ENCODE results near the gene OBSL1. TPM values are rescaled to one million over a fixed set of nuclear protein-coding genes. Genes with fewer than 3 reads are reported as not detected.

OBSL1 gene
- total RNA-seq, 6 donors from 2014 or later: 38.2 to 303 (median 67.4) TPM

DNA sequence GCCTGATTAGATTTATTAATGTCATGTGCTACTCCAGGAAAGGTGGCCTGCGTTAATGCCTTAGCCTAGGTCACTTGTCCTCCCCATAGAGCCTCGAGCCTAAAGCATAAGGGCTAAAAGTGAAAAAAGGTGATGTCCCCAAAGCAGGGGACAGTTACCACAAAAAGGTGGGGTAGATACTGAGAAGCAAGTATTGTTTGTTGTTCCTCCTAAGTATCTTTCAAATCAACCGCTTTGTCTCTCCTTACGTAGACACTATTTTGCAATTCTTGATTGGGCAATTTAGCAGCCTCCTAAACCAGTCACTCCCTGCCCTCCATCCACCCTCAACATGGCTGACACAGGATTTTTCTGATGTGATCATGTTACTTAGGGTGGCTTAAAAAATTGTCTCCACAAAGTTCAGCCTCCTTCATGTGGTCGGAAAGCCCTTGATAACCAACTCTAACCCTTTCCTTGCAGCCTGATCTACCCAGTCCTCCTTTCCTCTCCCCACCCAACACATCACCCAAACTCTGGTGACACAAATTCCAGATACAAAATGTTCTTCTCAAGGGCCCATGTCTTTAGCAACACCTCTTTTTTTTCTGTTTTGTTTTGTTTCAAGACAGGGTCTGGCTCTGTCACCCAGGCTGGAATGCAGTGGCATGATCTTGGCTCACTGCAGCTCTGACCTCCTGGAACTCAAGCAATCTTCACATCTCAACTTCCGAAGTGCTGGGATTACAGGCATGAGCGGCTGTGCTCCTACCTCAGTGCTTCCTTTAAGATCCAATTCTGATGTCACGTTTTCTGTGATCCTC is 7.7 kb upstream of the OBSL1 start:
- Histone ChIP-seq H3K27me3 (no peaks in the 10 kb centered on the region), H3K27ac (peak overlapping the region; percentile 32 to 61 (median 40)), H3K36me3 (no peaks in the 10 kb centered on the region), H3K9me3 (no peaks in the 10 kb centered on the region), H3K4me1 (peaks cover 0 to 6% (median 0%) of the 10 kb centered on the region in 4 donors), H3K4me3 (no peak overlapping the region)
- TF ChIP-seq POLR2A (IDR thresholded peaks at IDR 0.05): no peak
- peak in 1 of 2 donors; percentile 53 for TF ChIP-seq POLR2AphosphoS5 (IDR thresholded peaks at IDR 0.05)
- DNase-seq (no peak), ATAC-seq (ENCODE audit: low FRiP score in 2 of 2) (no peak)
- 55 to 59% methylated on average over 8 of the region's 8 CpGs for WGBS, 2 donors

GRCh38 chr2:219576505-219577388 is 5.4 kb upstream of the OBSL1 start:
- Histone ChIP-seq H3K4me1 (peaks cover 0 to 7% (median under 1%) of the 10 kb centered on the region in 4 donors), H3K4me3 (no peak overlapping the region), H3K27ac (no peak overlapping the region), H3K27me3 (no peaks in the 10 kb centered on the region), H3K9me3 (no peaks in the 10 kb centered on the region), H3K36me3 (no peaks in the 10 kb centered on the region)
- no peak for TF ChIP-seq POLR2AphosphoS5 (IDR thresholded peaks at IDR 0.05)
- no peak for TF ChIP-seq EP300 (IDR thresholded peaks at IDR 0.05)
- no peak for TF ChIP-seq POLR2A (IDR thresholded peaks at IDR 0.05)
- TF ChIP-seq CTCF (IDR thresholded peaks at IDR 0.05): no peak
- ATAC-seq (ENCODE audit: low FRiP score in 2 of 2) (no peak), DNase-seq (no peak)
- 28 to 39% methylated on average over 10 to 15 of the region's 15 CpGs for WGBS, 2 donors

GRCh38 chr2:219575566-219576504 is 4.5 kb upstream of the OBSL1 start:
- Histone ChIP-seq H3K4me3 (no peak overlapping the region), H3K27me3 (peaks cover 0 to 2% (median 0%) of the 10 kb centered on the region in 4 donors), H3K4me1 (peaks cover 0 to 17% (median 5%) of the 10 kb centered on the region in 4 donors), H3K36me3 (no peaks in the 10 kb centered on the region), H3K27ac (no peak overlapping the region), H3K9me3 (no peaks in the 10 kb centered on the region)
- DNase-seq: no peak
- ATAC-seq (ENCODE audit: low FRiP score in 2 of 2): no peak
- 77 to 78% methylated on average over 6 of the region's 6 CpGs for WGBS, 2 donors
- TF ChIP-seq EP300 (IDR thresholded peaks at IDR 0.05): no peak
- no peak for TF ChIP-seq POLR2AphosphoS5 (IDR thresholded peaks at IDR 0.05)
- TF ChIP-seq CTCF (IDR thresholded peaks at IDR 0.05): no peak
- no peak for TF ChIP-seq POLR2A (IDR thresholded peaks at IDR 0.05)

GRCh38 chr2:219574484-219575311 is 3.4 kb upstream of the OBSL1 start:
- peaks cover 0 to 4% (median 0%) of the 10 kb centered on the region in 4 donors for H3K27me3 ChIP-seq
- DNase-seq (peak in 1 of 2 donors; percentile 63), ATAC-seq (ENCODE audit: low FRiP score in 2 of 2) (no peak)
- WGBS, 2 donors: 73 to 84% methylated on average over 3 to 20 of the region's 22 CpGs
- TF ChIP-seq POLR2A (IDR thresholded peaks at IDR 0.05) (no peak), CTCF (IDR thresholded peaks at IDR 0.05) (no peak), POLR2AphosphoS5 (IDR thresholded peaks at IDR 0.05) (no peak), EP300 (IDR thresholded peaks at IDR 0.05) (no peak)
- H3K4me1 ChIP-seq: peaks cover 0 to 28% (median 11%) of the 10 kb centered on the region in 4 donors
- no peak overlapping the region for H3K4me3 ChIP-seq
- no peaks in the 10 kb centered on the region for H3K9me3 ChIP-seq
- no peak overlapping the region for H3K27ac ChIP-seq
- no peaks in the 10 kb centered on the region for H3K36me3 ChIP-seq

Measured in upper lobe of left lung (tissue), 6 donors.